ENCODE measurements around the gene MIGA1.
"Not testable (repeated sequence)": the region's sequence is repeated elsewhere in the genome, so short reads cannot be mapped to it uniquely, and the experiment has no call there.

GRCh38 chr1:77809787-77810462, 30.5 kb downstream of the MIGA1 start:
- not testable (repeated sequence) for TF ChIP-seq CTCF (conservative IDR thresholded peaks at IDR 0.05; ENCODE audit: low read depth, low read length); NFE2L2 (IDR thresholded peaks at IDR 0.05; ENCODE audit: low read depth, low read length); RAD21 (IDR thresholded peaks at IDR 0.05; ENCODE audit: low read length); BHLHE40 (IDR thresholded peaks at IDR 0.05; ENCODE audit: low read depth, low read length); RFX5 (IDR thresholded peaks at IDR 0.05; ENCODE audit: low read depth, low read length); MAZ (IDR thresholded peaks at IDR 0.05; ENCODE audit: borderline replicate concordance, low read depth, low read length); POLR2A (IDR thresholded peaks at IDR 0.05; ENCODE audit: low read depth, low read length); CEBPB (IDR thresholded peaks at IDR 0.05; ENCODE audit: low read depth, low read length); MXI1 (IDR thresholded peaks at IDR 0.05; ENCODE audit: borderline replicate concordance, low read depth, low read length); USF2 (IDR thresholded peaks at IDR 0.05; ENCODE audit: low read depth, low read length); RCOR1 (IDR thresholded peaks at IDR 0.05; ENCODE audit: insufficient replicate concordance, low read length)

Measured in IMR-90 (cell line).